ENCODE results near the gene MT1E. TPM values are rescaled to one million over a fixed set of nuclear protein-coding genes. Genes with fewer than 3 reads are reported as not detected.

The MT1E gene
- total RNA-seq, 1 experiment from 2014 or later: 114 TPM

DNA sequence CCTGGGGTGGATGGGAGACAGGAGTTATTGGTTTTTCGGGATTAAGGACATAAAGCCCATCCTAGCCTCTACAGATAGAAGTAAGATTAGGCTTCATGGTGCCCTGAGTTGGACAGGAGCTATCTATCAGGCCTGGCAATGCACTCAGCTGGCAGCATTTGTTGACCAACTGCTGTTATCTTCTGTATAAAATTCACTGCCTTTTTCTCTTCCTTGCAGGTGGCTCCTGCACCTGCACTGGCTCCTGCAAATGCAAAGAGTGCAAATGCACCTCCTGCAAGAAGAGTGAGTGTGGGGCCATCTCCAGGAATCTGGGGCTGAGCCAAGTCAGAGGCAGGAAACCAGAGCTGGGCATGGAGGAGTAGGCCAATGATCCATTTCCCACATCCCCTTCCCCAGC lies 13.5 kb downstream of the MT1E start:
- TF ChIP-seq IRF2 (CRISPR knock-in tag; IDR thresholded peaks at IDR 0.05; ENCODE audit: borderline replicate concordance, low read depth) (no peak), FOXP1 (CRISPR knock-in tag; IDR thresholded peaks at IDR 0.05; ENCODE audit: borderline replicate concordance) (no peak), ZNF671 (CRISPR knock-in tag; IDR thresholded peaks at IDR 0.05) (no peak), GRHL2 (CRISPR knock-in tag; IDR thresholded peaks at IDR 0.05; ENCODE audit: insufficient replicate concordance, severe bottlenecking) (no peak), ZNF121 (CRISPR knock-in tag; IDR thresholded peaks at IDR 0.05) (no peak), MAX (CRISPR knock-in tag; IDR thresholded peaks at IDR 0.05) (no peak)
- POLR2A ChIA-PET: interaction anchor here (1.5 kb wide), 1 partner anchor 14 kb away, joined by 4 read pairs; the partner anchor contains the start of gene MT1E
- Mint-ChIP-seq H3K9me3 (no peaks in the 10 kb centered on the region), H3K4me1 (peaks cover 34% of the 10 kb centered on the region), H3K36me3 (peaks cover 5% of the 10 kb centered on the region; the same call in 1 of the 2 replicates), H3K27me3 (ENCODE audit: low read depth) (peaks cover 100% of the 10 kb centered on the region), H3K4me3 (no peak overlapping the region), H3K27ac (no peak overlapping the region)
- no peak for DNase-seq (ENCODE audit: low spot score)
- CTCF ChIA-PET: interaction anchor here (1.4 kb wide), 1 partner anchor 38 kb away, joined by 3 read pairs; no protein-coding TSS in a partner anchor
- no peak for ATAC-seq

DNA sequence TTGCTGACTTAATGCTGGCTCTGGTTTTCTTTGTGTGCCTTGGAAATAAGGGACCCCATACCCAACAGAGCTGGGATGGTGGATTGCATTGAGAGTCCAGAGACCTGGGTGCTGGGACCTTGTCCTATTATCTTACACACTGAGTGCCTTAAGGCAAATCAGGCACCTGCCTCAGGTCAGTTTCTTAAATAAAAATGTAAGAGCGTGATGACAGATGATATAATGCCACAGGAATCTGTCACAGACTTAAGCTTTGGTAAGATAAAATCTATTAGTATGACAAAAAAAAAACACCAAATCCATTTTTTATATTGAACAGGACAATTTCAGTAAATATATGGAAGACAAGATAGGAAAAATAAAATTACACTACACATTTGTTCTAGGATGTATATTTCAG lies 14.5 kb downstream of the MT1E start:
- TF ChIP-seq, protein P1, sequence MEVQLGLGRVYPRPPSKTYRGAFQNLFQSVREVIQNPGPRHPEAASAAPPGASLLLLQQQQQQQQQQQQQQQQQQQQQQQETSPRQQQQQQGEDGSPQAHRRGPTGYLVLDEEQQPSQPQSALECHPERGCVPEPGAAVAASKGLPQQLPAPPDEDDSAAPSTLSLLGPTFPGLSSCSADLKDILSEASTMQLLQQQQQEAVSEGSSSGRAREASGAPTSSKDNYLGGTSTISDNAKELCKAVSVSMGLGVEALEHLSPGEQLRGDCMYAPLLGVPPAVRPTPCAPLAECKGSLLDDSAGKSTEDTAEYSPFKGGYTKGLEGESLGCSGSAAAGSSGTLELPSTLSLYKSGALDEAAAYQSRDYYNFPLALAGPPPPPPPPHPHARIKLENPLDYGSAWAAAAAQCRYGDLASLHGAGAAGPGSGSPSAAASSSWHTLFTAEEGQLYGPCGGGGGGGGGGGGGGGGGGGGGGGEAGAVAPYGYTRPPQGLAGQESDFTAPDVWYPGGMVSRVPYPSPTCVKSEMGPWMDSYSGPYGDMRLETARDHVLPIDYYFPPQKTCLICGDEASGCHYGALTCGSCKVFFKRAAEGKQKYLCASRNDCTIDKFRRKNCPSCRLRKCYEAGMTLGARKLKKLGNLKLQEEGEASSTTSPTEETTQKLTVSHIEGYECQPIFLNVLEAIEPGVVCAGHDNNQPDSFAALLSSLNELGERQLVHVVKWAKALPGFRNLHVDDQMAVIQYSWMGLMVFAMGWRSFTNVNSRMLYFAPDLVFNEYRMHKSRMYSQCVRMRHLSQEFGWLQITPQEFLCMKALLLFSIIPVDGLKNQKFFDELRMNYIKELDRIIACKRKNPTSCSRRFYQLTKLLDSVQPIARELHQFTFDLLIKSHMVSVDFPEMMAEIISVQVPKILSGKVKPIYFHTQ (CRISPR knock-in tag; IDR thresholded peaks at IDR 0.05): no peak
- TF ChIP-seq NFATC4 (CRISPR knock-in tag; IDR thresholded peaks at IDR 0.05) (no peak), GABPB1 (CRISPR knock-in tag; IDR thresholded peaks at IDR 0.05) (no peak), TEAD1 (CRISPR knock-in tag; IDR thresholded peaks at IDR 0.05) (no peak), E2F1 (CRISPR knock-in tag; IDR thresholded peaks at IDR 0.05) (no peak), MYBL2 (CRISPR knock-in tag; IDR thresholded peaks at IDR 0.05) (no peak), ZNF396 (CRISPR knock-in tag; IDR thresholded peaks at IDR 0.05; ENCODE audit: borderline replicate concordance) (no peak), CBFB (CRISPR knock-in tag; IDR thresholded peaks at IDR 0.05; ENCODE audit: low read depth) (no peak), CREB1 (CRISPR knock-in tag; IDR thresholded peaks at IDR 0.05) (no peak), KAT7 (CRISPR knock-in tag; IDR thresholded peaks at IDR 0.05; ENCODE audit: borderline replicate concordance) (no peak), ZBTB21 (CRISPR knock-in tag; IDR thresholded peaks at IDR 0.05; ENCODE audit: borderline replicate concordance) (no peak), RORB (CRISPR knock-in tag; IDR thresholded peaks at IDR 0.05) (no peak), FOXJ3 (CRISPR knock-in tag; IDR thresholded peaks at IDR 0.05; ENCODE audit: borderline replicate concordance) (no peak), ZNF671 (CRISPR knock-in tag; IDR thresholded peaks at IDR 0.05) (no peak)
- TF ChIP-seq, protein P2, sequence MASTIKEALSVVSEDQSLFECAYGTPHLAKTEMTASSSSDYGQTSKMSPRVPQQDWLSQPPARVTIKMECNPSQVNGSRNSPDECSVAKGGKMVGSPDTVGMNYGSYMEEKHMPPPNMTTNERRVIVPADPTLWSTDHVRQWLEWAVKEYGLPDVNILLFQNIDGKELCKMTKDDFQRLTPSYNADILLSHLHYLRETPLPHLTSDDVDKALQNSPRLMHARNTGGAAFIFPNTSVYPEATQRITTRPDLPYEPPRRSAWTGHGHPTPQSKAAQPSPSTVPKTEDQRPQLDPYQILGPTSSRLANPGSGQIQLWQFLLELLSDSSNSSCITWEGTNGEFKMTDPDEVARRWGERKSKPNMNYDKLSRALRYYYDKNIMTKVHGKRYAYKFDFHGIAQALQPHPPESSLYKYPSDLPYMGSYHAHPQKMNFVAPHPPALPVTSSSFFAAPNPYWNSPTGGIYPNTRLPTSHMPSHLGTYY (CRISPR knock-in tag; IDR thresholded peaks at IDR 0.05): no peak
- TF ChIP-seq, protein P3, sequence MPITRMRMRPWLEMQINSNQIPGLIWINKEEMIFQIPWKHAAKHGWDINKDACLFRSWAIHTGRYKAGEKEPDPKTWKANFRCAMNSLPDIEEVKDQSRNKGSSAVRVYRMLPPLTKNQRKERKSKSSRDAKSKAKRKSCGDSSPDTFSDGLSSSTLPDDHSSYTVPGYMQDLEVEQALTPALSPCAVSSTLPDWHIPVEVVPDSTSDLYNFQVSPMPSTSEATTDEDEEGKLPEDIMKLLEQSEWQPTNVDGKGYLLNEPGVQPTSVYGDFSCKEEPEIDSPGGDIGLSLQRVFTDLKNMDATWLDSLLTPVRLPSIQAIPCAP (CRISPR knock-in tag; IDR thresholded peaks at IDR 0.05): no peak
- TF ChIP-seq, protein P4, sequence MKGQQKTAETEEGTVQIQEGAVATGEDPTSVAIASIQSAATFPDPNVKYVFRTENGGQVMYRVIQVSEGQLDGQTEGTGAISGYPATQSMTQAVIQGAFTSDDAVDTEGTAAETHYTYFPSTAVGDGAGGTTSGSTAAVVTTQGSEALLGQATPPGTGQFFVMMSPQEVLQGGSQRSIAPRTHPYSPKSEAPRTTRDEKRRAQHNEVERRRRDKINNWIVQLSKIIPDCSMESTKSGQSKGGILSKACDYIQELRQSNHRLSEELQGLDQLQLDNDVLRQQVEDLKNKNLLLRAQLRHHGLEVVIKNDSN (CRISPR knock-in tag; IDR thresholded peaks at IDR 0.05): no peak
- ChIA-PET POLR2A (interaction anchor here (0.9 to 1.5 kb wide), 3 partner anchors 9 to 37 kb away, joined by 3 to 4 read pairs (median 3); partner anchors contain the start of gene MT1E), CTCF (interaction anchor here (1.4 kb wide), 2 partner anchors 15 to 39 kb away, joined by 3 to 6 read pairs; partner anchors contain the start of gene MT1E)
- H3K36me3 Mint-ChIP-seq: no peaks in the 10 kb centered on the region
- no peak overlapping the region for H3K4me3 Mint-ChIP-seq
- H3K9me3 Mint-ChIP-seq: no peaks in the 10 kb centered on the region
- no peak for ATAC-seq
- no peak overlapping the region for H3K27ac Mint-ChIP-seq
- DNase-seq (ENCODE audit: low spot score): no peak
- H3K4me1 Mint-ChIP-seq: peaks cover 31% of the 10 kb centered on the region
- H3K27me3 Mint-ChIP-seq (ENCODE audit: low read depth): peaks cover 100% of the 10 kb centered on the region

All from WTC11 (cell line).